A172 (cell line): ENCODE measurements around the gene PCNX2. TPM values are rescaled to one million over a fixed set of nuclear protein-coding genes. Genes with fewer than 3 reads are reported as not detected.

Source experiments
- total RNA-seq: library from RNA; depleted of rRNA; stranded (reverse); fragments of >200 nt; shearing (Covaris generic); gene quantifications from 2 replicates; pipeline ENCODE4 v1.2.3, GENCODE V29; 2014; rRNA removed

Gene PCNX2
- total RNA-seq, 1 experiment from 2014 or later: 10.5 TPM

Other genes with a start within 250 kb of the PCNX2 start
- gene MAP3K21, start 32.0 kb upstream of the PCNX2 start, total RNA-seq: 5.9 and 8.7 TPM in 2 replicates